Activated T-cell treated with anti-CD3 and anti-CD28 coated beads, Interleukin-2, amount 50 U/mL, for 48 hours (primary cell): ENCODE data around the gene LINGO3.
"Not testable (repeated sequence)": the region's sequence is repeated elsewhere in the genome, so short reads cannot be mapped to it uniquely, and the experiment has no call there.

Source experiments
- DNase-seq, 2 experiments: peaks; one replicate each; pipeline ENCODE4 v3.0.0-alpha.2; 2020

Gene LINGO3

GRCh38 chr19:2303211-2303798 lies 4.6 kb downstream of the LINGO3 start:
- DNase-seq, result no peak

- no peak for DNase-seq
Measured at GRCh38 chr19:2302319-2303210, 5.4 kb downstream of the LINGO3 start.

- no peak for DNase-seq
Measured at GRCh38 chr19:2300533-2300932, 7.4 kb downstream of the LINGO3 start.

- DNase-seq, result no peak
Measured at GRCh38 chr19:2296141-2296540, 11.8 kb downstream of the LINGO3 start.

GRCh38 chr19:2294687-2295335 lies 13.1 kb downstream of the LINGO3 start:
- DNase-seq, result no peak

- no peak for DNase-seq
Measured at GRCh38 chr19:2291185-2291751, 16.7 kb downstream of the LINGO3 start.

- peak in 1 of 2 experiments; percentile 43 for DNase-seq
Measured at GRCh38 chr19:2290441-2291184, 17.3 kb downstream of the LINGO3 start.

GRCh38 chr19:2289714-2290435 lies 18.1 kb downstream of the LINGO3 start:
- peak; percentile 64 to 65 for DNase-seq

- peak in 1 of 2 experiments; percentile 34 for DNase-seq
Measured at GRCh38 chr19:2288818-2289713, 18.9 kb downstream of the LINGO3 start.

GRCh38 chr19:2288338-2288817 lies 19.6 kb downstream of the LINGO3 start:
- DNase-seq, result no peak

GRCh38 chr19:2287585-2288337 lies 20.2 kb downstream of the LINGO3 start:
- no peak for DNase-seq

- DNase-seq, result no peak
Measured at GRCh38 chr19:2286402-2287140, 21.4 kb downstream of the LINGO3 start.

GRCh38 chr19:2283835-2284507 lies 24.0 kb downstream of the LINGO3 start:
- DNase-seq, result no peak

- no peak for DNase-seq
Measured at GRCh38 chr19:2282862-2283237, 25.1 kb downstream of the LINGO3 start.

- peak; percentile 47 to 52 for DNase-seq
Measured at GRCh38 chr19:2282062-2282861, 25.7 kb downstream of the LINGO3 start, which contains the start of gene PEAK3. PEAK3 (minus strand) TSS chr19:2282175; CDS start chr19:2280931, 1,244 bp downstream.

- not testable (repeated sequence) for DNase-seq
Measured at GRCh38 chr19:2281265-2282061, 26.5 kb downstream of the LINGO3 start.
